ENCODE measurements around the gene NT5DC3. TPM values are rescaled to one million over a fixed set of nuclear protein-coding genes. Genes with fewer than 3 reads are reported as not detected.

NT5DC3 gene
- total RNA-seq, 2 experiments from 2014 or later, result 4.7 to 7.5 TPM

GRCh38 chr12:103864710-103865109 is 23.7 kb upstream of the NT5DC3 start:
- H2AFZ ChIP-seq (ENCODE audit: low read length), result no peak overlapping the region
- TF ChIP-seq EZH2phosphoT487 (IDR thresholded peaks at IDR 0.05; ENCODE audit: borderline replicate concordance, low read depth, low read length) (no peak), CTCF (conservative IDR thresholded peaks at IDR 0.05; ENCODE audit: low read length) (no peak)
- no peaks in the 10 kb centered on the region for H3K79me2 ChIP-seq (ENCODE audit: insufficient read depth, low read depth, low read length)
- H3K9me2 ChIP-seq (ENCODE audit: insufficient read depth, low read length), result no peaks in the 10 kb centered on the region
- intact Hi-C loops (cut with micrococcal nuclease; ENCODE audit: unreplicated experiment), result no loop called here
- no peak for DNase-seq (ENCODE audit: low spot score)
- H3K36me3 ChIP-seq (ENCODE audit: insufficient read depth, low read length), result no peaks in the 10 kb centered on the region
- no peak overlapping the region for H3K4me3 ChIP-seq (ENCODE audit: low read depth, low read length, poor library complexity, severe bottlenecking)
- no peaks in the 10 kb centered on the region for H3K4me1 ChIP-seq (ENCODE audit: insufficient read depth, low read length, poor library complexity, severe bottlenecking)
- H3K27ac ChIP-seq (ENCODE audit: low read depth, low read length, poor library complexity, severe bottlenecking), result no peak overlapping the region
- ChIA-PET POLR2A (no interaction called here), CTCF (ENCODE audit: unreplicated experiment) (no interaction called here)
- H3K9me3 ChIP-seq (ENCODE audit: low read length), result no peaks in the 10 kb centered on the region
- H3K4me2 ChIP-seq (ENCODE audit: low read length), result no peak overlapping the region
- H4K20me1 ChIP-seq (ENCODE audit: insufficient read depth, low read length), result no peaks in the 10 kb centered on the region
- BruUV-seq (replicated peaks), result no TSS peak

- H4K20me1 ChIP-seq (ENCODE audit: insufficient read depth, low read length), result no peaks in the 10 kb centered on the region
- no peaks in the 10 kb centered on the region for H3K79me2 ChIP-seq (ENCODE audit: insufficient read depth, low read depth, low read length)
- H3K36me3 ChIP-seq (ENCODE audit: insufficient read depth, low read length), result no peaks in the 10 kb centered on the region
- H3K4me3 ChIP-seq (ENCODE audit: low read depth, low read length, poor library complexity, severe bottlenecking), result no peak overlapping the region
- DNase-seq (ENCODE audit: low spot score), result no peak
- intact Hi-C loops (cut with micrococcal nuclease; ENCODE audit: unreplicated experiment), result no loop called here
- H3K27ac ChIP-seq (ENCODE audit: low read depth, low read length, poor library complexity, severe bottlenecking), result no peak overlapping the region
- POLR2A ChIA-PET, result interaction anchor here (0.6 kb wide), 1 partner anchor 9 kb away, joined by 6 read pairs; no protein-coding TSS in a partner anchor
- CTCF ChIA-PET (ENCODE audit: unreplicated experiment), result no interaction called here
- no peaks in the 10 kb centered on the region for H3K9me3 ChIP-seq (ENCODE audit: low read length)
- H3K4me2 ChIP-seq (ENCODE audit: low read length), result no peak overlapping the region
- H3K4me1 ChIP-seq (ENCODE audit: insufficient read depth, low read length, poor library complexity, severe bottlenecking), result no peaks in the 10 kb centered on the region
- no TSS peak for BruUV-seq (replicated peaks)
- H2AFZ ChIP-seq (ENCODE audit: low read length), result no peak overlapping the region
- TF ChIP-seq CTCF (conservative IDR thresholded peaks at IDR 0.05; ENCODE audit: low read length), result no peak
- TF ChIP-seq EZH2phosphoT487 (IDR thresholded peaks at IDR 0.05; ENCODE audit: borderline replicate concordance, low read depth, low read length), result no peak
- no peaks in the 10 kb centered on the region for H3K9me2 ChIP-seq (ENCODE audit: insufficient read depth, low read length)
These were observed 18.0 kb upstream of the NT5DC3 start for GRCh38 chr12:103858953-103859601.

GRCh38 chr12:103858335-103858734 is 17.3 kb upstream of the NT5DC3 start:
- Histone ChIP-seq H3K4me3 (ENCODE audit: low read depth, low read length, poor library complexity, severe bottlenecking) (no peak overlapping the region), H2AFZ (ENCODE audit: low read length) (no peak overlapping the region), H3K4me1 (ENCODE audit: insufficient read depth, low read length, poor library complexity, severe bottlenecking) (no peaks in the 10 kb centered on the region), H3K9me3 (ENCODE audit: low read length) (no peaks in the 10 kb centered on the region), H3K36me3 (ENCODE audit: insufficient read depth, low read length) (no peaks in the 10 kb centered on the region), H4K20me1 (ENCODE audit: insufficient read depth, low read length) (no peaks in the 10 kb centered on the region), H3K27ac (ENCODE audit: low read depth, low read length, poor library complexity, severe bottlenecking) (no peak overlapping the region), H3K4me2 (ENCODE audit: low read length) (no peak overlapping the region), H3K9me2 (ENCODE audit: insufficient read depth, low read length) (no peaks in the 10 kb centered on the region), H3K79me2 (ENCODE audit: insufficient read depth, low read depth, low read length) (no peaks in the 10 kb centered on the region)
- ChIA-PET CTCF (ENCODE audit: unreplicated experiment) (no interaction called here), POLR2A (interaction anchor here (0.6 kb wide), 1 partner anchor 10 kb away, joined by 6 read pairs; no protein-coding TSS in a partner anchor)
- intact Hi-C loops (cut with micrococcal nuclease; ENCODE audit: unreplicated experiment), result no loop called here
- no peak for DNase-seq (ENCODE audit: low spot score)
- TF ChIP-seq CTCF (conservative IDR thresholded peaks at IDR 0.05; ENCODE audit: low read length) (no peak), EZH2phosphoT487 (IDR thresholded peaks at IDR 0.05; ENCODE audit: borderline replicate concordance, low read depth, low read length) (no peak)
- no TSS peak for BruUV-seq (replicated peaks)

Measured in OCI-LY7 (cell line).